NCI-H69 (cell line): ENCODE measurements around the gene SAG.

Experiments used
- DNase-seq: peaks from one replicate; lab custom pipeline; 2025; lab: John Stamatoyannopoulos, UW

SAG gene

DNA sequence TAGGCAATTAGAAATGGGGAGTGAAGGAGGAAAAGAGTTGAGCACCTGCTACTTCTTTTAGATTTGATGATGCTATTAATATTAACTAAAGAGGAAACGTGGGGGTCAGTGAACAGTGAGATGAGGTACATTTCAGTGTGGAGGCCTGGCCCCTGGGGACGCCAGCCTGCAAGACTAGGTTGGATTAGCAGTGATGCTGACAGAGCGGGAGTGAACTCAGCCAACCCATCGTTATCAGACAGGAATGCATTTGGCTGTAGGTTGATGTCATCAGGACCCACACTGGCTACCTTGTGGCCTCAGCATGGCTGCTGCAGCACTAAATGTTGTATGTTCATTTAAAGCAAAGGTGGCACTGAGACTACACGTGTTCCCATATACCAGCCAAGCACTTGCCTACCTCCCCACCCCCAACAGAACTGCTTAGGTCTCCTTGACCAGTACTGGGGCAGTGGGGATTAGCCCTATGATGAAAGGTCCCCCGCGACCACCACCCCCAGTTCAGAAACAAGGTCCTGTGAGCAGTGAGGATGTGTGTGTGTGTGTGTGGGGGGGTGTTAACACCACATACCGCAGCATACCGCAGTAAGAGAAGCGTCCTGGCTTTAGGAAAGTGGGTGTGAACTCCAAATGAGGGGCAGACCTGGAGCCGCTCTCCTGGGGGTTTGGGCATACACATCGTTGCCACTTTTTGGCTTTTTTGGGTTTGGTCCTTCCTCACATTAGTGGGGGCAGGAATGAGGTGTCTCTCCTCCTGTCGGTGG lies 72.7 kb downstream of the SAG start:
- DNase-seq: no peak

DNA sequence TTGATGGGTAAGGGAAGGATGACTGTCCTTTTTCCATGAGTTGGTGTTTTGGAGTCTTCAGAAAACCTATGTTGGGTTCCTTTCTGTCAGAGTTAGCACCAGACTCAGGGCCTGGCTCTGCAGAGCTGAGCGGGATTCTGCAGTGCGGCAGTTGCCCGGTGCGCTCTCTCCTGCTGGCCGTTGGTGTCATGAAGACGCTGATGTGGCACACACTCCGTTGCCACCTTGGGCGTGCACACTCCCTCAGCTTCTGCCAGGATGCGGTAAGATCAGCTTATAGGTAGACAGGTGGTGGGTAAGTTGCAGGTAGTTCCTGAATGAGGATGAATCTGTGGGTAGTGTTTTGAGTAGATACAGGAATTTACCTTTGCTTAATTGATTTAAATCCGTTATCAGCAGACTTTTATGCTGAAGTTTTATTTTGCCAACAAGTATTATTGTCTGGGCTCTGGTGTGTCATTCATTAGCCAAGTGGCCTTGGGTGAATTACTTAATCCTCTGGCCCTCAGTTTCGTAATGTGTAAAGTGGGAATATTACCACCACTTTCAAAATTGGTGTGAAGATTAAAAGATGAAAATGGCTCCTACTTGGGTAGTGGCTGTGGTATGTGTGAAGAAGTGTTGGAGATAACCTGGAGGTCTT lies 73.5 kb downstream of the SAG start:
- no peak for DNase-seq

DNA sequence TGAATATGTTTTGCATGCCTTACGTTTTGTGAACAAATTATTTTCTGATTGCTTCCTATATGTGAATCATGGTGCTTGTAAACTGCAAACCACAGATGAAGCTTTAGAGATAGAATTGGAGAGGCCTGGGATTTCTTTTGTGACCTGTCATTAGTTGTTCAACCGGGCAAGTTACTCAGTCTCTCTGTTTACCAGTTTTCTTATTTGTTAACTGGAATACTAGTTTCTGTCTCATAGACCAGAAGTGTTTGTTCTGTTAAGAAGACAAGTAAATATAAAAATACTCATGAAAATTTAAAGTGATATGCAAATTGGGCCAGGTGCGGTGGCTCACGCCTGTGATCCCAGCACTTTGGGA lies 74.0 kb downstream of the SAG start:
- no peak for DNase-seq

DNA sequence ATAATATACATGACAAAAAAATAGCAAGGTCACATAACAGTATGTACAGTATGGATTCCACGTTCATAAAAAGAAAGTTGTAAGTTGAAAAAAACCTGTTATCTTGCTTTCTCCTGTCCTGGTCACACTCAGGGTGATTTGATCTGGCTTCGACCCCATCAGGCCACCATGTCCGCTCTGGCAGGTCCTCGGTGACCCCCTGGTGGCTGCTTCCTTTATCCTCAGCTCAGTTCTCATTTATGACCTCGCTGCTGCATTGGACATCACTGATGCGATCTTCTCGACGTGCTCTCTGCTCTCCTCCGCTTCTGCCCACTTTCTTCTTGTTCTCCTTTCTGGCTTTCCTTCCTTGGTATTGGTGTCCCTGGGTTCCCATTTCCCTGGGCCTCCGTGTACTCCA lies 76.4 kb downstream of the SAG start:
- DNase-seq: no peak

DNA sequence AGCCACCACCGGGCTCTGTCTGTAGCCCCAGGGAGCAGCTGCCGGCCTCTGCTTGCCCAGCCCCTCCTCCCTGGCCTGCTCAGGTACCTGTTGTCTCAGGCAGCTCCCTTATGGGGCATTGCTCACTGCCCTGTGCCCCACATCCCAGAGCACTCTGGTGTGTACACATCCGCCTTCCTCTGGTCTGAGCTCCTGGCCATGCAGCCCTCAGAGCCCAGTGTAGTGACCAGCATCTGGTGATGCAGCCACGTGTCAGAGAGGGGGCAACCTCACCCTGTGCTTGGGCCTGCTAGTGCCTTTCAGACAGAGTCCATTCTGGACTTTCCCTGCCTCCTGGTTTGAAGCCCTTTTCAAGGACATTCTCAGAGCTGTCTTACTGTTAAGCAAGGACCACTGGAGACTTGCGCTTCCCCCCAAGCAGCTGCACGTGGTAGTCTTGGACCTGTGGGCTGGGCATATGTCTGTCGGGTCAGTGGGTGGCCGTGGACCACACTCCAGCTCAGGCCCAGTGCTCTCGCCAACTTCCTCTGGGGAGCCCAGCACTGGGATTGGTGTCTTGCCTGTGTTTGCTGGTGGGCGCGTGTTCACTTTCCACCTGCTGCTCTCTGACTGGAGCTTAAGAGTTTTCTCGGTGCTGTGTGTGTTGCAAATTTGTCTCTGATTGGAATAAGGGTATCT lies 77.3 kb downstream of the SAG start:
- no peak for DNase-seq

DNA sequence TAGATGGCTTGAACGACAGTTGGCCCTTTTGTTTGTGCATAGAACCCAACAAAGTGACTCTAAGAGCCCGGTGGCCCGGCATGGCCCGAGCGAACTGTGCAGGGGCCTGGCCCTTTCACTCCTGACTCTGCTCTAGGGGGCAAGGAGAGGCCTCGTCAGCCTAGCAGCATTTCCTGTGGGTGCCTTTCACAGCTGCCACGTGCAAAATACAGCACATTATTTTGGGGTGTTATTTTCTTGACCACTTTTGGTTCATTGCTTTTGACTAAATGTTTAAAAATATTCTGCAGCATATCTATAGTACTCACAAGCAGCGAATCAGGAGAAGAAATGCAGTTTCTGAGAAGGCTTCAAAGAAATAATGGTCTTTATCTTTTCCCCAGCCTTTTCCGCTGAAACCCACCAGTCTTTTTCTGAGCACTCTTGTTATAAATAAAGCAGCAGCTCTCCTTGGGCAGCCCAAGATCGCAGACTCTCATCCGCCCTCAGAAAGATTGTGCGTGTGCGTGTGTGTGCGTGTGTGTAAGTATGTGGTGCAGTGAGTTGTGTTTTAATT lies 78.0 kb downstream of the SAG start:
- no peak for DNase-seq

DNA sequence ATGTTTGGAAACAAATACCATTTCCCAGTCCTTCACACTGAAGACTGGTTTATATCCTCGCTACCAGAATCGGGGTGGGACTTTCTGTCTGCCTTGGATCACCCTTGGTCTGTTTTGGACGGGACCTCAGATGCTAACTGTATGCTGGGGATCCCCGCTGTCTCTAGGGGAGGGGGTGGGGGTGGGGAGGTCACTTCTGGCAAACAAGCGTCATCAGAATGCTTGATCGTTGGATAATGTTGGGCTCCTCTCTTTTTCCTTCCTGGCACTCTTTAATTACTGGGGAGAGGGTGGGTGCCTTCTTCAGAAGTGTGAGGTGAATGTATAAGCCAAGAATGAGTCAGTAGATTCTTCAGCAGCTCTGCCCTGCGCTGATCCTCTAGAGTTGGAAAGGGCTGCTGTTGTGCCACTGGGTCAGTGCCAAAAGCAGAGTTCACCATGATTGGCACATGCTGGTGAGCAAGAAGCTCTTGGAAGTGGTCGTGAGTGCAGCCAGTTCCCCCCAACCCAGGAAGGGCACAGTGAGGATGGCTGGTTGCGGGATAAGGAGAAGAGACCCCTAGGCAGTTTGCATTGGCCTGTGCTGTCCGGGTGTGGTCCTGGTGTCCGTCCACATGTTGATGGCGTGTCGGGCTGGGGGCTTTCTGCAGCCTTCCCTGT lies 78.9 kb downstream of the SAG start:
- DNase-seq: no peak

DNA sequence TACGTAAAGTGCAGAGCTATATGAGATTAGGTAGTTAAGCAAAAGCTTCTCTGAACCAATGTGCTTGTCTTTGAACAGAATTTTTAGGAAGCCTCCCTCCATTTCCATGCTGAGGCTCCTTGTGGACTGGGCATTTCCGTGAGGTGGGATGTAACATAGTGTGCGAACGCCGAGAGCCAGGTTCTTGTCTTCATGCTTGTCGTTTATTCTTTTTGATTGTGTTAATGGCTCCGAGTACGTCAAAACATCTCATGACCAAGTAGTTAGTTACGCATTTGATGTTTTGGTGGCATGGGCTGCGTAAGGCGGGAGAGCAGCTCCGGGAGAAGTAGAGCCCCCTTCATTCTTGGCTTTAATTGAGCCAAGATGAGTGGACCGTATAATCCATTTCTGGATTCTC lies 79.6 kb downstream of the SAG start:
- DNase-seq: no peak

DNA sequence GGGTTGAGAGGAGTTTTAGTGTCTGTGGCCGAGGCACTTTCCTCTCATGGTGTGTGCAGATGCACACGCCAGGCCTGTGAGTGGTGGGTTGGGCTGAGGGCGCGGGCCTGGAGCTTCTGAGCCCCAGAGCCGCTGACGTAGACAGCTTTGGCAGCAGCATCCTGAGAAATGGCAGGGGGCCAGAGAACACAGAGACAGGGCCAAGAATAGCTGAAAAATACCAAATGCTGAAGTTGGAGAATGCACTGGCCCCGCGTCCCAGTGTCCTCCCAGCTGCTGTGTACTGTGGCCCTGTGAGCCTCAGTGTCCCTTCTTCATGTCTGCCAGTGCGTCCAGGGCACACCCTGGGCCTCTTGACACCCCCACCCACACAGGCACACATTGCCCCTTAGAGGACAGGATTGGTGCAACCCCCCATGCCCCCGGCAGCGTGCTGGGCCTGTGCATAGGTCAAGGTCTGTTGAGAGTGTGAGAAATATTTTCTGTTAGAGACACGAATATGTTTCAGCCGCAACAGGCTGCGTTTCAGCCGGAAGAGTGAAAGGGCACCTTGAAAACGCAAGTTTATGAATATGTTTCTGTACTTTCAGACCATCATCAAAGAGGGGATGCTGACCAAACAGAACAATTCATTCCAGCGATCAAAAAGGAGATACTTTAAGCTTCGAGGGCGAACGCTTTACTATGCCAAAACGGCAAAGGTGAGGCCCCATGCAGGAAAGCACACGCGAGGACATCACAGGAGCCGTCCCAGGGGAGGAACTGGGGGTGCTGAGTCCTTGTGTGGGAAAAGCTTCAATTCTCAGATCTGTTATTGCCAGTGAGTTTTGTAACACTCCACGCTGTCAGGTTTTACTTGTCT lies 80.3 kb downstream of the SAG start:
- no peak for DNase-seq

DNA sequence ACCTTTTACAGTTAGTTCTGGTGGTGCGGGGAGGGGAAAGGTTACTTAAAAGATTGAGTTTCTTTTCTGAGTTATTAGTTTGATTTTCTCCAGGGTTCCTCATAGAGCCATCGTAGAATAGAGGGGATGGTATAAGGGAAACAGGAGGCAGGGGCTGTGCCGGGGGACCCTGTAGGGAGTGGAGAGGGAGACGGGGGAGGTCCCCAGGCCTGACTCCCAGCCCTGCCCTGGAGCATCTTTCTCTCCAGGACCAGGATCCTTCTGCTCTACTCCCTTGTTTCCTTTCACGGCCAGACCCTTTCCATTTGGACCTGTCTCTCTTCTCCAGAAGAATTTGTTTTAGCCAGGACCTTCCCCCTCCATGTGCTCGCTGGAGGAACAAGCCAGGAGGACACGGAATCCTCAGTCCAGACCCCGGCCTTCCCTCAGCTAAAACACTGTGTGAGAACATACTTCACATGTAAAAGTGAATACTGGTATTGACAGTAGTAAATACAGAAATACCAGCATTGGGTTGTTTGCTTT lies 82.0 kb downstream of the SAG start:
- DNase-seq: no peak

DNA sequence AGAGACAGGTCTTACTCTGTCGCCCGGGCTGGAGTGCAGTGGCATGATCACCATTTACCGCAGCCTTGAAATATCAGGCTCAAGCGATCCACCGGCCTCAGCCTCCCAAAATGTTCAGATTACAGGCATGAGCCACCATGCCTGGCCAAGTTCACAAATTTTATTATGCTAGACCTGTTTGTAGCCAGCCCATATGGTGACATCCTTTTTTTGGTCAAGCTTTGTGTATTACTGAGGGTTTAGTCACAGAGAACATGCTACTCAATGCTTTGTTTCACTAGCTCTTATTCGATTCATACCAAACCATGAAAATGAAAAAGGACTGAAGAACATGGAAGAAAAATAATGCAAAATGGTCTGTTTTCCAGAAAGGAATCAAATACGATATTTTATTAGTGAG lies 88.1 kb downstream of the SAG start:
- DNase-seq: no peak
